ENCODE data around the gene TEPSIN. TPM values are rescaled to one million over a fixed set of nuclear protein-coding genes. Genes with fewer than 3 reads are reported as not detected.

The TEPSIN gene
- total and polyA plus RNA-seq, 4 donors: 3.2 to 22.9 (median 10.7) TPM

DNA sequence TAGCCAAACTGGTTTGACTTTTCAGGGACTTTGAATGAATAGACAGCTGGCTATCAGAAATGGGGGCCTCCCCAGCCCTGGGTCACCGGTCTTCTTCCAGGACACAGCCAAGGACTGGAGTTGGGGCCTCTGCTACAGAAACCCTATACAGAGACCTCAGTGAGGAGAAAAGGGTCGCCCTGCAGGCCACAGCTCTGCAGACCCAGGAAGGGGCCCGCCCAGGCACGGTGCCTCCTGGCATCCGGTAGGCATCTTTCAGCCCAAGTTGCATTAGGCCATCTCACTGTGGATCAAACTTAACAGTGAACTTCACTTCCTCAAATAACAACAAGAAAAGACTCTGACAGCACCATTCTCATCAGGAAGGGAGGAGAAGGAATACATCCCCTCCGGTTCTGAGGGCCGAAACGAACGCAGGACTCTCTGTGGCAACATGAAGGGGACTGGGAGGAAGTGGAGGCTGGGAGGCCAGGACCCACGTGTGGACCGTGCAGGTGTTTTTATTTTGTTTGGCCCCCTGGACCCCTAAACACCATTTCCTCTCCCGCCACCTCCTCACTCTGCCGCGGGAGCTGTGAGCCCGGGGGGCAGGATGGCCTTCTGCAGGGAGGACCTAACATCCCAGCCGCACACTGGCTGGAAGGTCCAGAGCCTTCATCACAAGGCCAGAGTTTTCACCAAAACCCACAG, 49.0 kb upstream of the TEPSIN start:
- no peak overlapping the region for H3K4me3 ChIP-seq (ENCODE audit: low read depth in 1 of 3, low read length in 3 of 3)
- DNase-seq (ENCODE audit: low spot score): no peak
- no peaks in the 10 kb centered on the region for H3K27me3 ChIP-seq (ENCODE audit: control insufficient read depth in 4 of 4, insufficient read depth in 4 of 4, low read length in 3 of 4)
- WGBS: 81% methylated on average over 16 of the region's 16 CpGs
- peaks cover 9 to 25% (median 18%) of the 10 kb centered on the region in 4 donors for H3K36me3 ChIP-seq (ENCODE audit: control insufficient read depth in 4 of 4, insufficient read depth in 3 of 4, low read depth in 1 of 4, low read length in 3 of 4)
- H3K27ac ChIP-seq (ENCODE audit: low read depth in 1 of 2, low read length in 2 of 2): no peak overlapping the region
- TF ChIP-seq, protein P1, sequence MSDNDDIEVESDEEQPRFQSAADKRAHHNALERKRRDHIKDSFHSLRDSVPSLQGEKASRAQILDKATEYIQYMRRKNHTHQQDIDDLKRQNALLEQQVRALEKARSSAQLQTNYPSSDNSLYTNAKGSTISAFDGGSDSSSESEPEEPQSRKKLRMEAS (IDR thresholded peaks at IDR 0.05): no peak
- no peak for TF ChIP-seq TAF1 (conservative IDR thresholded peaks at IDR 0.05)
- TF ChIP-seq RAD21 (IDR thresholded peaks at IDR 0.05): no peak
- no peak for TF ChIP-seq GABPA (IDR thresholded peaks at IDR 0.05 in 1 of 2, conservative IDR thresholded peaks at IDR 0.05 in 1 of 2)
- TF ChIP-seq, protein P2, sequence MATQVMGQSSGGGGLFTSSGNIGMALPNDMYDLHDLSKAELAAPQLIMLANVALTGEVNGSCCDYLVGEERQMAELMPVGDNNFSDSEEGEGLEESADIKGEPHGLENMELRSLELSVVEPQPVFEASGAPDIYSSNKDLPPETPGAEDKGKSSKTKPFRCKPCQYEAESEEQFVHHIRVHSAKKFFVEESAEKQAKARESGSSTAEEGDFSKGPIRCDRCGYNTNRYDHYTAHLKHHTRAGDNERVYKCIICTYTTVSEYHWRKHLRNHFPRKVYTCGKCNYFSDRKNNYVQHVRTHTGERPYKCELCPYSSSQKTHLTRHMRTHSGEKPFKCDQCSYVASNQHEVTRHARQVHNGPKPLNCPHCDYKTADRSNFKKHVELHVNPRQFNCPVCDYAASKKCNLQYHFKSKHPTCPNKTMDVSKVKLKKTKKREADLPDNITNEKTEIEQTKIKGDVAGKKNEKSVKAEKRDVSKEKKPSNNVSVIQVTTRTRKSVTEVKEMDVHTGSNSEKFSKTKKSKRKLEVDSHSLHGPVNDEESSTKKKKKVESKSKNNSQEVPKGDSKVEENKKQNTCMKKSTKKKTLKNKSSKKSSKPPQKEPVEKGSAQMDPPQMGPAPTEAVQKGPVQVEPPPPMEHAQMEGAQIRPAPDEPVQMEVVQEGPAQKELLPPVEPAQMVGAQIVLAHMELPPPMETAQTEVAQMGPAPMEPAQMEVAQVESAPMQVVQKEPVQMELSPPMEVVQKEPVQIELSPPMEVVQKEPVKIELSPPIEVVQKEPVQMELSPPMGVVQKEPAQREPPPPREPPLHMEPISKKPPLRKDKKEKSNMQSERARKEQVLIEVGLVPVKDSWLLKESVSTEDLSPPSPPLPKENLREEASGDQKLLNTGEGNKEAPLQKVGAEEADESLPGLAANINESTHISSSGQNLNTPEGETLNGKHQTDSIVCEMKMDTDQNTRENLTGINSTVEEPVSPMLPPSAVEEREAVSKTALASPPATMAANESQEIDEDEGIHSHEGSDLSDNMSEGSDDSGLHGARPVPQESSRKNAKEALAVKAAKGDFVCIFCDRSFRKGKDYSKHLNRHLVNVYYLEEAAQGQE (IDR thresholded peaks at IDR 0.05): no peak
- peaks cover 2 to 30% (median 14%) of the 10 kb centered on the region in 4 donors for H3K4me1 ChIP-seq (ENCODE audit: control insufficient read depth in 4 of 4, insufficient read depth in 4 of 4, low read length in 3 of 4)
- no peak overlapping the region for H3K9ac ChIP-seq (ENCODE audit: low read depth in 1 of 2, low read length in 2 of 2)
- H3K9me3 ChIP-seq (ENCODE audit: control insufficient read depth in 4 of 4, low read length in 3 of 4): no peaks in the 10 kb centered on the region

DNA sequence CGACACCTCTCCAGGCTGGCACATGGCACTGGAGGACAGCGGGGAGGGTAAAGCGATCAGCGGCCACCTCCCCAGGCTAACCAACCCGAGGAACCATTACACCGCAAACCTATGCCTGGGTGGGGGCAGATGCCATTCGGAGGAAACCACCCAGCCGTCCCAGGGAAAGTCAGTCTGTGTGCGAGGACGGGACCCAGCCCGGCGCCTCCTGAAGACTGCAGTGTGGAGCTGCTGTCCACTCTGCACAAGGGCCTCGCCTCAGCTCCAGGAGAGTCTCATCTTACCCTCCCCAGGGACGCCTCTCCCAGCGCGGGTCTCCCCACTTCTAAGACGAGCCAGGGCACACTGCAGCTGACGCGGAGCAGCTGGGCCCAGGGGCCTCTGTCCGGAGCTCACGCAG, 48.3 kb upstream of the TEPSIN start:
- WGBS: 94% methylated on average over 21 of the region's 21 CpGs
- peaks cover 2 to 23% (median 12%) of the 10 kb centered on the region in 4 donors for H3K4me1 ChIP-seq (ENCODE audit: control insufficient read depth in 4 of 4, insufficient read depth in 4 of 4, low read length in 3 of 4)

More for the DNA sequence above, 48.3 kb upstream of the TEPSIN start:
- H3K9me3 ChIP-seq (ENCODE audit: control insufficient read depth in 4 of 4, low read length in 3 of 4): no peaks in the 10 kb centered on the region
- no peak for DNase-seq (ENCODE audit: low spot score)
- H3K36me3 ChIP-seq (ENCODE audit: control insufficient read depth in 4 of 4, insufficient read depth in 3 of 4, low read depth in 1 of 4, low read length in 3 of 4): peaks cover 9 to 29% (median 20%) of the 10 kb centered on the region in 4 donors
- no peak overlapping the region for H3K27ac ChIP-seq (ENCODE audit: low read depth in 1 of 2, low read length in 2 of 2)
- H3K27me3 ChIP-seq (ENCODE audit: control insufficient read depth in 4 of 4, insufficient read depth in 4 of 4, low read length in 3 of 4): no peaks in the 10 kb centered on the region
- TF ChIP-seq FOXA1 (IDR thresholded peaks at IDR 0.05) (no peak), SP1 (IDR thresholded peaks at IDR 0.05) (no peak)
- TF ChIP-seq, protein P2 (IDR thresholded peaks at IDR 0.05): no peak
- H3K9ac ChIP-seq (ENCODE audit: low read depth in 1 of 2, low read length in 2 of 2): no peak overlapping the region
- no peak overlapping the region for H3K4me3 ChIP-seq (ENCODE audit: low read depth in 1 of 3, low read length in 3 of 3)
